Left ventricle myocardium inferior (tissue), 1 donor: ENCODE data around the gene XRCC5. TPM values are rescaled to one million over a fixed set of nuclear protein-coding genes. Genes with fewer than 3 reads are reported as not detected.

ENCODE experiments used
- DNase-seq: peaks from one replicate; pipeline ENCODE4 v3.0.0-alpha.2; 2020
- H3K27ac ChIP-seq: fragments of 200-600 bp; replicated peaks from 2 replicates; pipeline ENCODE4 v1.8.0; 2021
- H3K27me3 ChIP-seq: fragments of 200-600 bp; 2 replicates; pipeline ENCODE4 v1.8.0; 2021; ENCODE audit warnings: low read depth
- H3K36me3 ChIP-seq: fragments of 200-600 bp; 2 replicates; pipeline ENCODE4 v1.8.0; 2021
- H3K4me1 ChIP-seq: fragments of 200-600 bp; 2 replicates; pipeline ENCODE4 v1.8.0; 2021
- H3K4me3 ChIP-seq: fragments of 200-600 bp; 2 replicates; pipeline ENCODE4 v1.8.0; 2021; ENCODE audit warnings: mild to moderate bottlenecking, moderate library complexity
- H3K9me3 ChIP-seq: fragments of 200-600 bp; replicated peaks from 2 replicates; pipeline ENCODE4 v1.8.0; 2021
- intact Hi-C: fragments of 100-400 bp; cut with micrococcal nuclease; formaldehyde crosslinking; loops from one replicate; pipeline ENCODE4 v1.11.0; 2022
- total RNA-seq: library from RNA; stranded (reverse); fragmentation: NEBNext Ultra II Directional; extraction: Animal tissue kit (Norgen Biotek cat#: 25700); gene quantifications from one replicate; pipeline ENCODE4 v1.2.1, GENCODE V29; 2021
- TF ChIP-seq, protein P1 (sequence below): fragments of 200-600 bp; IDR thresholded peaks from 2 replicates; pipeline ENCODE4 v1.8.0; 2021; ENCODE audit warnings: antibody characterized with exemption, mild to moderate bottlenecking, borderline replicate concordance
- donor health status: DM: no; HTN: yes; CAD: no; lungs with severe emphysema.

Gene XRCC5
- total RNA-seq, 1 donor from 2014 or later, result 110 TPM

GRCh38 chr2:216112926-216113325, 3.8 kb downstream of the XRCC5 start:
- TF ChIP-seq, protein P1, sequence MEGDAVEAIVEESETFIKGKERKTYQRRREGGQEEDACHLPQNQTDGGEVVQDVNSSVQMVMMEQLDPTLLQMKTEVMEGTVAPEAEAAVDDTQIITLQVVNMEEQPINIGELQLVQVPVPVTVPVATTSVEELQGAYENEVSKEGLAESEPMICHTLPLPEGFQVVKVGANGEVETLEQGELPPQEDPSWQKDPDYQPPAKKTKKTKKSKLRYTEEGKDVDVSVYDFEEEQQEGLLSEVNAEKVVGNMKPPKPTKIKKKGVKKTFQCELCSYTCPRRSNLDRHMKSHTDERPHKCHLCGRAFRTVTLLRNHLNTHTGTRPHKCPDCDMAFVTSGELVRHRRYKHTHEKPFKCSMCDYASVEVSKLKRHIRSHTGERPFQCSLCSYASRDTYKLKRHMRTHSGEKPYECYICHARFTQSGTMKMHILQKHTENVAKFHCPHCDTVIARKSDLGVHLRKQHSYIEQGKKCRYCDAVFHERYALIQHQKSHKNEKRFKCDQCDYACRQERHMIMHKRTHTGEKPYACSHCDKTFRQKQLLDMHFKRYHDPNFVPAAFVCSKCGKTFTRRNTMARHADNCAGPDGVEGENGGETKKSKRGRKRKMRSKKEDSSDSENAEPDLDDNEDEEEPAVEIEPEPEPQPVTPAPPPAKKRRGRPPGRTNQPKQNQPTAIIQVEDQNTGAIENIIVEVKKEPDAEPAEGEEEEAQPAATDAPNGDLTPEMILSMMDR, result no peak
- no peaks in the 10 kb centered on the region for H3K27me3 ChIP-seq
- intact Hi-C loops, result no loop called here
- no peak for DNase-seq
- peaks cover 51% of the 10 kb centered on the region for H3K36me3 ChIP-seq
- no peak overlapping the region for H3K4me3 ChIP-seq
- H3K27ac ChIP-seq, result no peak overlapping the region
- peaks cover 83% of the 10 kb centered on the region for H3K4me1 ChIP-seq
- H3K9me3 ChIP-seq, result no peaks in the 10 kb centered on the region

DNA sequence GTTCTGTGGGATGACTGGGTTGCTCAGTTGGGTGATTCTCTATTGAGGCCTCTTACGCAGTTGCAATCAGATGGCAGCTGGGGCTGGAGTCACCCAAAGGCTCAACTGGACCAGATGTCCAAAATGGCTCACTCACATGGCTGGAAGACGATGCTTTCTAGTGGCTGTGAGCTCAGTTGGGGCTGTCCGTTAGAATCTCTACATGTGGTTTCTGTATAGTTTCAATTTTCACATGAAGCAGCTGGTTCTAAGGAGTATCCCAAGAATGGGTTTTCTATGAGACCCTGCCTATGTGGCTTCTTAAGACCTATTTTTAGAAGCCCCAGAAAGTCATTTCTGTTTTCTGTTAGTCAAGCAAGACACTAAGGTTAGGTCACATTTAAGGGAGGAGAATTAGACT, 4.4 kb downstream of the XRCC5 start:
- no peak for DNase-seq
- Histone ChIP-seq H3K27ac (no peak overlapping the region), H3K27me3 (no peaks in the 10 kb centered on the region), H3K4me3 (no peak overlapping the region), H3K9me3 (no peaks in the 10 kb centered on the region), H3K36me3 (peaks cover 57% of the 10 kb centered on the region), H3K4me1 (peaks cover 78% of the 10 kb centered on the region)
- intact Hi-C loops, result no loop called here
- TF ChIP-seq, protein P1, result no peak

DNA sequence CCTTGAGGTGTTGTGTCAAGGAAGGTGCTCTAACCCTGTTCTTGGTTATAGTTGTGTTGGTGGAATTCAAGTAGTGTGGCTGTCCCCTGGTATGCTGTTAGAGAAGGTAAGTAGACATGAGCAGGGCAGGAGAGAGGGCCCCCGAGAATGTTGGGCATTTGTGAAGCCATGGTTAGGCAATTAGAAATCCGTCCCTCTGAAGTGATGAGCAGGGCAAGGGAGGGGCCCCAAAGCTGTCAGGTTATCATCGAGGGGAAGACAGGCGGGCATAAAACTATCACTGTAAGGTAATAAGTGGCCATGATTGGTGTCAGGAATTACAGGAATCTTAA, 5.2 kb downstream of the XRCC5 start:
- Histone ChIP-seq H3K4me1 (peaks cover 76% of the 10 kb centered on the region), H3K27ac (peak overlapping the region; percentile 88), H3K9me3 (no peaks in the 10 kb centered on the region), H3K36me3 (peaks cover 65% of the 10 kb centered on the region), H3K4me3 (peak overlapping the region; percentile 68), H3K27me3 (no peaks in the 10 kb centered on the region)
- DNase-seq, result no peak
- intact Hi-C loops, result no loop called here
- TF ChIP-seq, protein P1, result no peak

GRCh38 chr2:216114714-216115531, 5.8 kb downstream of the XRCC5 start:
- intact Hi-C loops, result no loop called here
- TF ChIP-seq, protein P1, result peak; percentile 88
- DNase-seq, result peak; percentile 96
- Histone ChIP-seq H3K27ac (peak overlapping the region; percentile 88), H3K4me3 (peak overlapping the region; percentile 68), H3K4me1 (peaks cover 70% of the 10 kb centered on the region), H3K36me3 (peaks cover 71% of the 10 kb centered on the region), H3K27me3 (no peaks in the 10 kb centered on the region), H3K9me3 (no peaks in the 10 kb centered on the region)

DNA sequence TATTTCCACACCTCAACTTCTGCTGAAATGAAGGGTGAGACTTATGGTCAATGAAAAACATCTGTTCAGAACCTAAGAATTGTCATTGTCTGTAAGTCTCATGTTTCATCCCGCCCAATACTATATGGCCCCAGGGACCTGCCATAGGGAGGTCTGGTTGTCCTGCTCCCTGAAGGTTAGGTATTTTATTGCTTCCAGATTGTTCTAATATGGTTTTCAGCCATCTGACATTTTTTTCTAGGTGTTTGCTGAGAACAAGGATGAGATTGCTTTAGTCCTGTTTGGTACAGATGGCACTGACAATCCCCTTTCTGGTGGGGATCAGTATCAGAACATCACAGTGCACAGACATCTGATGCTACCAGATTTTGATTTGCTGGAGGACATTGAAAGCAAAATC, 7.3 kb downstream of the XRCC5 start:
- intact Hi-C loops, result no loop called here

More for the DNA sequence above, 7.3 kb downstream of the XRCC5 start:
- peaks cover 55% of the 10 kb centered on the region for H3K4me1 ChIP-seq
- H3K27me3 ChIP-seq, result no peaks in the 10 kb centered on the region
- no peak overlapping the region for H3K27ac ChIP-seq
- TF ChIP-seq, protein P1, result no peak
- H3K36me3 ChIP-seq, result peaks cover 86% of the 10 kb centered on the region
- no peak for DNase-seq
- H3K4me3 ChIP-seq, result no peak overlapping the region
- H3K9me3 ChIP-seq, result no peaks in the 10 kb centered on the region
